Measurements from ENCODE around the gene PHF20.

- TF ChIP-seq POLR2A (IDR thresholded peaks at IDR 0.05) (no peak), CTCF (IDR thresholded peaks at IDR 0.05) (no peak)
Measured at GRCh38 chr20:35920523-35920922, 148.7 kb downstream of the PHF20 start.

All from lower leg skin (tissue), 3 donors.